Esophagus squamous epithelium (tissue), 5 donors: ENCODE data around the gene CDH2. TPM values are rescaled to one million over a fixed set of nuclear protein-coding genes. Genes with fewer than 3 reads are reported as not detected.

Experiments
- DNase-seq: peaks from one replicate; lab custom pipeline; 2025; lab: John Stamatoyannopoulos, UW
- H3K27ac ChIP-seq, 4 donors: fragments of 200-600 bp; sonication (generic); one replicate each; pipeline ENCODE4 v1.5.1; 2016 to 2019; ENCODE audit warnings: mild to moderate bottlenecking in 1 of 4
- H3K27me3 ChIP-seq, 4 donors: fragments of 200-600 bp; sonication (generic); 1 replicate in 3 of 4; 2 replicates in 1 of 4; pipeline versions ENCODE4 v1.5.1 to v1.6.0; 2017 to 2021; ENCODE audit warnings: antibody characterized with exemption in 1 of 4
- H3K36me3 ChIP-seq, 3 donors: fragments of 200-600 bp; sonication (generic); one replicate each; pipeline ENCODE4 v1.5.1; 2016 to 2019
- H3K4me1 ChIP-seq, 3 donors: fragments of 200-600 bp; sonication (generic); one replicate each; pipeline ENCODE4 v1.5.1; 2017 to 2019
- H3K4me3 ChIP-seq, 4 donors: fragments of 200-600 bp; sonication (generic); 1 replicate in 3 of 4; 2 replicates in 1 of 4; pipeline ENCODE4 v1.5.1; 2016 to 2019; ENCODE audit warnings: mild to moderate bottlenecking in 2 of 4, moderate library complexity in 1 of 4
- H3K9me3 ChIP-seq, 3 donors: fragments of 200-600 bp; sonication (generic); one replicate each; pipeline ENCODE4 v1.5.1; 2016 to 2019
- CTCF ChIP-seq, 6 experiments: fragments of 450-650 bp in 4 of 6; fragments of 200-600 bp in 2 of 6; sonication (generic) in 2 of 6; IDR thresholded peaks; one replicate each; pipeline ENCODE4 v1.5.1; 2016 to 2019; ENCODE audit warnings: antibody characterized with exemption in 6 of 6, mild to moderate bottlenecking in 4 of 6, moderate library complexity in 4 of 6
- POLR2A ChIP-seq, 4 donors: fragments of 450-650 bp; IDR thresholded peaks; one replicate each; pipeline ENCODE4 v1.6.1; 2017; ENCODE audit warnings: antibody characterized with exemption in 4 of 4, mild to moderate bottlenecking in 4 of 4, moderate library complexity in 3 of 4
- WGBS, 2 donors: methylation state at CpG; one replicate each; pipeline ENCODE4 v1.1.5; 2018; 5-methylcytosine and 5-hydroxymethylcytosine counted together
- intact Hi-C: fragments of 100-400 bp; cut with DNase I; formaldehyde crosslinking; loops from one replicate; pipeline ENCODE4 v1.15.0; 2022
- total RNA-seq, 4 donors: library from RNA; depleted of rRNA; stranded (reverse); fragments of >200 nt; gene quantifications; one replicate each; pipeline ENCODE4 v1.1.0, GENCODE V29; 2016
- donor health status: DM: yes; HTN: yes; CAD: no.

Gene CDH2
- total RNA-seq, 4 donors from 2014 or later, result 0.11 to 0.88 (median 0.28) TPM

GRCh38 chr18:28043631-28044030, 133.3 kb downstream of the CDH2 start:
- H3K4me3 ChIP-seq, result no peak overlapping the region
- intact Hi-C loops, result no loop called here
- H3K36me3 ChIP-seq, result no peaks in the 10 kb centered on the region
- no peak overlapping the region for H3K27ac ChIP-seq
- no peaks in the 10 kb centered on the region for H3K27me3 ChIP-seq
- no peaks in the 10 kb centered on the region for H3K9me3 ChIP-seq
- no peaks in the 10 kb centered on the region for H3K4me1 ChIP-seq
- DNase-seq, result no peak
- 68 to 79% methylated on average over 3 of the region's 3 CpGs for WGBS, 2 donors
- no peak for TF ChIP-seq POLR2A (IDR thresholded peaks at IDR 0.05)
- TF ChIP-seq CTCF (IDR thresholded peaks at IDR 0.05), result no peak

GRCh38 chr18:28041366-28041765, 135.6 kb downstream of the CDH2 start:
- Histone ChIP-seq H3K4me1 (no peaks in the 10 kb centered on the region), H3K27me3 (no peaks in the 10 kb centered on the region), H3K27ac (no peak overlapping the region), H3K4me3 (no peak overlapping the region), H3K9me3 (no peaks in the 10 kb centered on the region), H3K36me3 (no peaks in the 10 kb centered on the region)
- TF ChIP-seq CTCF (IDR thresholded peaks at IDR 0.05), result no peak
- no peak for TF ChIP-seq POLR2A (IDR thresholded peaks at IDR 0.05)
- no peak for DNase-seq
- intact Hi-C loops, result no loop called here
- 40 to 51% methylated on average over 5 of the region's 5 CpGs for whole genome bisulfite sequencing, 2 donors

- H3K36me3 ChIP-seq, result no peaks in the 10 kb centered on the region
- DNase-seq, result no peak
- no peaks in the 10 kb centered on the region for H3K4me1 ChIP-seq
- H3K9me3 ChIP-seq, result no peaks in the 10 kb centered on the region
- no peaks in the 10 kb centered on the region for H3K27me3 ChIP-seq
- intact Hi-C loops, result no loop called here
- H3K27ac ChIP-seq, result no peak overlapping the region
- H3K4me3 ChIP-seq, result no peak overlapping the region
- TF ChIP-seq CTCF (IDR thresholded peaks at IDR 0.05), result no peak
- TF ChIP-seq POLR2A (IDR thresholded peaks at IDR 0.05), result no peak
Observed at GRCh38 chr18:28040716-28041115, 136.2 kb downstream of the CDH2 start.

GRCh38 chr18:28040211-28040610, 136.7 kb downstream of the CDH2 start:
- no peak overlapping the region for H3K27ac ChIP-seq
- TF ChIP-seq CTCF (IDR thresholded peaks at IDR 0.05) (no peak), POLR2A (IDR thresholded peaks at IDR 0.05) (no peak)
- no peaks in the 10 kb centered on the region for H3K27me3 ChIP-seq
- intact Hi-C loops, result no loop called here
- WGBS, 2 donors, result 23 to 33% methylated on average over 2 of the region's 2 CpGs
- DNase-seq, result no peak
- no peak overlapping the region for H3K4me3 ChIP-seq
- no peaks in the 10 kb centered on the region for H3K4me1 ChIP-seq
- no peaks in the 10 kb centered on the region for H3K9me3 ChIP-seq
- H3K36me3 ChIP-seq, result no peaks in the 10 kb centered on the region

- H3K4me3 ChIP-seq, result no peak overlapping the region
- DNase-seq, result no peak
- no peak overlapping the region for H3K27ac ChIP-seq
- intact Hi-C loops, result no loop called here
- no peaks in the 10 kb centered on the region for H3K9me3 ChIP-seq
- H3K36me3 ChIP-seq, result no peaks in the 10 kb centered on the region
- 60 to 63% methylated on average over 3 of the region's 3 CpGs for WGBS, 2 donors
- H3K27me3 ChIP-seq, result no peaks in the 10 kb centered on the region
- H3K4me1 ChIP-seq, result no peaks in the 10 kb centered on the region
- TF ChIP-seq POLR2A (IDR thresholded peaks at IDR 0.05) (no peak), CTCF (IDR thresholded peaks at IDR 0.05) (no peak)
Observed at GRCh38 chr18:28039691-28040090, 137.2 kb downstream of the CDH2 start.
